HL-60 (cell line): Measurements from ENCODE around the gene IMMP2L.

Experiments
- GABPA ChIP-seq: IDR thresholded peaks from 2 replicates; pipeline ENCODE4 v1.6.1; 2012; ENCODE audit warnings: low read depth
- TF ChIP-seq, protein P1 (sequence below): IDR thresholded peaks from one replicate; pipeline ENCODE4 v1.5.1; 2011; ENCODE audit warnings: low read length, control low read depth, inconsistent platforms; ENCODE audit not compliant: insufficient read depth

DNA sequence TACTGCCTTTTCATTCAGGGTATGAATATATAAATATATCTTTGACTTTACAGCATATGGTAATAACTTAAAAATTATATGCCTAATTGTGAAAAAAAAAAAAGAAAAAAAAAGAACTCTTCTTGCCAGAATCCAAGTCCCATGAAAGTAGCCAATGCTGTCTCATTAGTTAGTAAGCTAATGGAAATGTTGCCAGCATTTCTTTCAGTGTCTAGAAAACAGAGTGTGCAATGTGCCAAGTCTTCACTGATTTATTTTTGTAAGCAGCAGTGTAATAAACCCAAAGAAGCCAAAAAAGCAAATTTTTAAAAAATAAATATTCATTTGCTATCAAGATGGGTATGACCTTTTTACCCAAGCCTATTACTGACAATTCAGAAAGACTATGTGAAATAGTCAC is 502.5 kb downstream of the IMMP2L start:
- TF ChIP-seq GABPA = no peak
- TF ChIP-seq, protein P1, sequence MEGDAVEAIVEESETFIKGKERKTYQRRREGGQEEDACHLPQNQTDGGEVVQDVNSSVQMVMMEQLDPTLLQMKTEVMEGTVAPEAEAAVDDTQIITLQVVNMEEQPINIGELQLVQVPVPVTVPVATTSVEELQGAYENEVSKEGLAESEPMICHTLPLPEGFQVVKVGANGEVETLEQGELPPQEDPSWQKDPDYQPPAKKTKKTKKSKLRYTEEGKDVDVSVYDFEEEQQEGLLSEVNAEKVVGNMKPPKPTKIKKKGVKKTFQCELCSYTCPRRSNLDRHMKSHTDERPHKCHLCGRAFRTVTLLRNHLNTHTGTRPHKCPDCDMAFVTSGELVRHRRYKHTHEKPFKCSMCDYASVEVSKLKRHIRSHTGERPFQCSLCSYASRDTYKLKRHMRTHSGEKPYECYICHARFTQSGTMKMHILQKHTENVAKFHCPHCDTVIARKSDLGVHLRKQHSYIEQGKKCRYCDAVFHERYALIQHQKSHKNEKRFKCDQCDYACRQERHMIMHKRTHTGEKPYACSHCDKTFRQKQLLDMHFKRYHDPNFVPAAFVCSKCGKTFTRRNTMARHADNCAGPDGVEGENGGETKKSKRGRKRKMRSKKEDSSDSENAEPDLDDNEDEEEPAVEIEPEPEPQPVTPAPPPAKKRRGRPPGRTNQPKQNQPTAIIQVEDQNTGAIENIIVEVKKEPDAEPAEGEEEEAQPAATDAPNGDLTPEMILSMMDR = no peak
